OCI-LY7 (cell line): ENCODE measurements around the gene SECTM1.

Source experiments
- CTCF ChIP-seq: fragments of 200-600 bp; sonication (generic); conservative IDR thresholded peaks from 2 replicates; pipeline ENCODE4 v1.5.1; 2014; ENCODE audit warnings: mild to moderate bottlenecking, antibody characterized with exemption, low read length, moderate library complexity, mixed read lengths
- EZH2phosphoT487 ChIP-seq: fragments of 200-600 bp; sonication (generic); IDR thresholded peaks from 2 replicates; pipeline ENCODE4 v1.6.1; 2018; ENCODE audit warnings: low read depth, borderline replicate concordance, mild to moderate bottlenecking, mixed run types, antibody characterized with exemption, low read length, moderate library complexity, mixed read lengths

DNA sequence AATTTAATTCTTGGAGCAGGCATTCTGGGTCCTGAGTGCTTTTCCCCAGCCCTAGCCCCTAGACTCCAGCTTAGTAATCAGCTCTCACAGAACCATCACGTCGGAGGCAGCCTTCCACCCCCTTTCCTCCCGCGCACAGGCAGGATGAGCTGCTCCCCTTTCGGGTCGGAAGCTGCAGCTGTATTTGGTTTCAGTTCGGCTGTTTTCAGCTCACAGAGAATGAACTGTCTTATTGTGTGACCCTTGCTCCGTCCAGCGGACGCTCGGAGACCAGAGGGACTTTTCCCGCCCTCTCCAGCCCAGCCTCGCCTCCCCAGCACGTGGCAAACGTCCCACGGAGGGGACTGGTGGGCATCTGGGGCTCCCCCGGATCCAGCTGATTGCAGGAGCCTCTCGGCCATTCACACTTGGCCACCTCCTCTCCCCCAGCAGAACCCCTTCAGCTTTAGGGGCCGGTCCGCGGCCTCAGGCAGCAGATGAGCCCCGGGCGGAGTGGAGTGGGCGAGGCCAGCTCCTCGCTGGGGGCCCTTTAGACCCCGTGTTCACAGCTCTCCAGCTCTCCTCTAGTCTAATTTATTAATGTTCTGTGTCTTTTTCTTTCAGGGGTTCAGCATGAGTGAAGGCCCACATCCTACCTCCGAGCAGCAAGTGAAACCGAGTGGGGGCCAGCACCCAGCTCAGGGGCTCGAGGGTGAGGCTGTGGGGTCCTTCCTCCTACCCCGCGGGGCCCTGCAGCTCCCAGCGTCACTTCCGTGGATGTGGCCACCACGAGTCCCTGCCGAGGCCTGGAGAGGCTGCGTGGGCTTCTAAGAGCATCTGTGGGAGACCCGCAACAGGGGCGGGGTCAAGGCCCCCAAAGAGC lies 37.1 kb upstream of the SECTM1 start:
- no peak for TF ChIP-seq CTCF
- no peak for TF ChIP-seq EZH2phosphoT487
